OCI-LY7 (cell line): ENCODE results near the gene ANKS1B. TPM values are rescaled to one million over a fixed set of nuclear protein-coding genes. Genes with fewer than 3 reads are reported as not detected.

ENCODE experiments used
- BruUV-seq: library from RNA; stranded (reverse); fragments of 400-500 nt; replicated peaks from 2 replicates; lab custom pipeline; 2021; lab: Mats Ljungman, UMichigan
- CTCF ChIA-PET: fragments of 300-600 bp; sonication (Branson Sonifier 250); formaldehyde crosslinking; loops from one replicate; lab custom pipeline; 2022; ENCODE audit warnings: antibody characterized with exemption; ENCODE audit not compliant: unreplicated experiment; lab: Charles Lee
- POLR2A ChIA-PET: fragments of 300-600 bp; sonication (Branson Sonifier 250); formaldehyde crosslinking; loops from one replicate; lab custom pipeline; 2022; ENCODE audit warnings: antibody characterized with exemption; lab: Charles Lee
- DNase-seq: peaks from one replicate; pipeline ENCODE4 v3.0.0-alpha.2; 2015; ENCODE audit warnings: low spot score
- H2AFZ ChIP-seq: fragments of 200-600 bp; sonication (generic), shearing (Covaris generic); 2 replicates; pipeline ENCODE4 v1.6.1; 2014; ENCODE audit warnings: mild to moderate bottlenecking, antibody characterized with exemption, low read length, moderate library complexity
- H3K27ac ChIP-seq: fragments of 200-600 bp; sonication (generic); 2 replicates; pipeline ENCODE4 v1.5.1; 2014; ENCODE audit warnings: mixed run types, low read depth, mild to moderate bottlenecking, moderate library complexity, low read length, inconsistent platforms; ENCODE audit not compliant: poor library complexity, severe bottlenecking
- H3K36me3 ChIP-seq: fragments of 200-600 bp; sonication (generic); 2 replicates; pipeline ENCODE4 v1.6.1; 2014; ENCODE audit warnings: mild to moderate bottlenecking, antibody characterized with exemption, low read length, moderate library complexity, mixed read lengths; ENCODE audit not compliant: insufficient read depth
- H3K4me1 ChIP-seq: fragments of 200-600 bp; sonication (generic); 2 replicates; pipeline ENCODE4 v1.5.1; 2014; ENCODE audit warnings: mild to moderate bottlenecking, low read length; ENCODE audit not compliant: insufficient read depth, poor library complexity, severe bottlenecking
- H3K4me2 ChIP-seq: fragments of 200-600 bp; sonication (generic); 2 replicates; pipeline ENCODE4 v1.6.1; 2014; ENCODE audit warnings: mild to moderate bottlenecking, low read length
- H3K4me3 ChIP-seq: fragments of 200-600 bp; sonication (generic); 2 replicates; pipeline ENCODE4 v1.5.1; 2014; ENCODE audit warnings: mild to moderate bottlenecking, low read depth, low read length; ENCODE audit not compliant: poor library complexity, severe bottlenecking
- H3K79me2 ChIP-seq: fragments of 200-600 bp; sonication (generic); 2 replicates; pipeline ENCODE4 v1.6.1; 2016; ENCODE audit warnings: low read depth, mild to moderate bottlenecking, low read length, moderate library complexity, mixed read lengths; ENCODE audit not compliant: insufficient read depth
- H3K9me2 ChIP-seq: fragments of 200-600 bp; sonication (generic); 2 replicates; pipeline ENCODE4 v1.6.1; 2016; ENCODE audit warnings: mild to moderate bottlenecking, low read length, mixed read lengths; ENCODE audit not compliant: insufficient read depth
- H3K9me3 ChIP-seq: fragments of 200-600 bp; sonication (generic); 2 replicates; pipeline ENCODE4 v1.6.1; 2014; ENCODE audit warnings: mild to moderate bottlenecking, mixed run types, low read length, mixed read lengths
- H4K20me1 ChIP-seq: fragments of 200-600 bp; sonication (generic); 2 replicates; pipeline ENCODE4 v1.6.1; 2014; ENCODE audit warnings: mild to moderate bottlenecking, antibody characterized with exemption, low read length, moderate library complexity, mixed read lengths; ENCODE audit not compliant: insufficient read depth
- EZH2phosphoT487 ChIP-seq: fragments of 200-600 bp; sonication (generic); IDR thresholded peaks from 2 replicates; pipeline ENCODE4 v1.6.1; 2018; ENCODE audit warnings: low read depth, borderline replicate concordance, mild to moderate bottlenecking, mixed run types, antibody characterized with exemption, low read length, moderate library complexity, mixed read lengths
- intact Hi-C: fragments of 100-400 bp; cut with micrococcal nuclease; formaldehyde crosslinking; loops from one replicate; pipeline ENCODE4 v1.10.0; 2022; ENCODE audit not compliant: unreplicated experiment
- total RNA-seq, 2 experiments: library from RNA; depleted of rRNA in 1 of 2; stranded (reverse); fragments of >200 nt in 1 of 2; shearing (Covaris generic) in 1 of 2; gene quantifications; 2 replicates each; pipeline ENCODE4 v1.2.3, GENCODE V29; 2014 to 2022
- TF ChIP-seq, protein P1 (sequence below): fragments of 200-600 bp; sonication (generic); conservative IDR thresholded peaks from 2 replicates; pipeline ENCODE4 v1.5.1; 2014; ENCODE audit warnings: mild to moderate bottlenecking, antibody characterized with exemption, low read length, moderate library complexity, mixed read lengths

Gene ANKS1B
- total RNA-seq, 2 experiments from 2014 or later: 2.9 to 6.0 TPM

DNA sequence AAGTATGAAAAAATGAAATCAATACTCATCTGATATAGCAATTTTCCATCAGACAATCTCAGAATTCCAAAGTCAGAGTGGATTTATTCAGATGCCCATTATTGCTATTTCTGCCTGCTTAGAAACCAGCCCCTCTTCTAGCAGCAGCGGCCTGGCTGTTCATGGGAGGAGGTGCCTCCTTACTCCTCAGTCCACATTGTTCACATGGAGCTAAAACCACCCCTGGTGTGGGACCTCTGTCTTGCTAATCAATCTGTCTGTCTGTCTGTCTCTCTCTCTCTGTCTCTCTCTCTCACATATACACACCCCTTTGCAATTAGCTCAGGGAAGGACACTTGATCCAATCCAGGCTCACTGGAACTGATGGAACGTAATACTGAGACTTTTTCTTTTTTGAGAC, 1163.5 kb downstream of the ANKS1B start:
- Histone ChIP-seq H3K9me2 (no peaks in the 10 kb centered on the region), H3K36me3 (no peaks in the 10 kb centered on the region), H3K9me3 (no peaks in the 10 kb centered on the region), H3K79me2 (no peaks in the 10 kb centered on the region), H4K20me1 (no peaks in the 10 kb centered on the region), H3K27ac (no peak overlapping the region), H3K4me1 (no peaks in the 10 kb centered on the region), H3K4me3 (no peak overlapping the region), H2AFZ (no peak overlapping the region), H3K4me2 (no peak overlapping the region)
- intact Hi-C loops: no loop called here
- DNase-seq: no peak
- POLR2A ChIA-PET: no interaction called here
- no peak for TF ChIP-seq EZH2phosphoT487
- TF ChIP-seq, protein P1, sequence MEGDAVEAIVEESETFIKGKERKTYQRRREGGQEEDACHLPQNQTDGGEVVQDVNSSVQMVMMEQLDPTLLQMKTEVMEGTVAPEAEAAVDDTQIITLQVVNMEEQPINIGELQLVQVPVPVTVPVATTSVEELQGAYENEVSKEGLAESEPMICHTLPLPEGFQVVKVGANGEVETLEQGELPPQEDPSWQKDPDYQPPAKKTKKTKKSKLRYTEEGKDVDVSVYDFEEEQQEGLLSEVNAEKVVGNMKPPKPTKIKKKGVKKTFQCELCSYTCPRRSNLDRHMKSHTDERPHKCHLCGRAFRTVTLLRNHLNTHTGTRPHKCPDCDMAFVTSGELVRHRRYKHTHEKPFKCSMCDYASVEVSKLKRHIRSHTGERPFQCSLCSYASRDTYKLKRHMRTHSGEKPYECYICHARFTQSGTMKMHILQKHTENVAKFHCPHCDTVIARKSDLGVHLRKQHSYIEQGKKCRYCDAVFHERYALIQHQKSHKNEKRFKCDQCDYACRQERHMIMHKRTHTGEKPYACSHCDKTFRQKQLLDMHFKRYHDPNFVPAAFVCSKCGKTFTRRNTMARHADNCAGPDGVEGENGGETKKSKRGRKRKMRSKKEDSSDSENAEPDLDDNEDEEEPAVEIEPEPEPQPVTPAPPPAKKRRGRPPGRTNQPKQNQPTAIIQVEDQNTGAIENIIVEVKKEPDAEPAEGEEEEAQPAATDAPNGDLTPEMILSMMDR: no peak
- CTCF ChIA-PET: no interaction called here
- no TSS peak for BruUV-seq

DNA sequence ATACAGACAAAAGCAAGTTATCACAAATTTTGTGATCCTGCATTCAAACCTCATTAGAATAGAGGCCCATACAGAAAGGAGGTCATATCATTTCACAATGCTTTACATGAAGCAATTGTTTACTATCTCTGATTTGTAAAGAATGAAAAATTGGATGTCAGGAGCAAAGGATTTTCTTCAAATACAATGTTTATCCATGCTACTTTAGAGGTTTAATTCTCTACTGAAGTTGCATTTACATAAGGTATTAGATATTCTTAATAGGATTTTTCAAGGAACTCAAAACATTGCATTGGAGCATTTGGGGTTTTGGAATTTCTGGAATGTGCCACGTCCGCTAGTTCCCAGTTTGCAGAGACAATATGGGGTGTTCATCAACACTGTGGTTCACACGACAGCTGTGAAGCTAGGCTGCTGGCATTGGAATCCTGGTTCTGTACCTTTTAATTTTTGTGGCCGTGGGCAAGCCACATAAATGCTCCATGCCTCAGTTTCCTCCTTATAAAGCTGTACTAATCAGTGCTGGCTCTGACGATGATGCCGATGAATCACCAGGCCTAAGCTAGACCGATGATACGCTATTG, 1164.8 kb downstream of the ANKS1B start:
- CTCF ChIA-PET: interaction anchor here (0.6 kb wide), 1 partner anchor 750 kb away, joined by 3 read pairs; no protein-coding TSS in a partner anchor

More for the DNA sequence above, 1164.8 kb downstream of the ANKS1B start:
- intact Hi-C loops: no loop called here
- Histone ChIP-seq H3K27ac (no peak overlapping the region), H3K4me1 (no peaks in the 10 kb centered on the region), H3K9me2 (no peaks in the 10 kb centered on the region), H3K79me2 (no peaks in the 10 kb centered on the region), H3K36me3 (no peaks in the 10 kb centered on the region), H3K9me3 (no peaks in the 10 kb centered on the region), H2AFZ (no peak overlapping the region), H3K4me3 (no peak overlapping the region), H3K4me2 (no peak overlapping the region), H4K20me1 (no peaks in the 10 kb centered on the region)
- DNase-seq: no peak
- POLR2A ChIA-PET: interaction anchor here (1.7 kb wide), 1 partner anchor 15 kb away, joined by 4 read pairs; no protein-coding TSS in a partner anchor
- BruUV-seq: no TSS peak
- TF ChIP-seq, protein P1: no peak
- no peak for TF ChIP-seq EZH2phosphoT487
